ENCODE measurements around the gene DCLK2.

DNA sequence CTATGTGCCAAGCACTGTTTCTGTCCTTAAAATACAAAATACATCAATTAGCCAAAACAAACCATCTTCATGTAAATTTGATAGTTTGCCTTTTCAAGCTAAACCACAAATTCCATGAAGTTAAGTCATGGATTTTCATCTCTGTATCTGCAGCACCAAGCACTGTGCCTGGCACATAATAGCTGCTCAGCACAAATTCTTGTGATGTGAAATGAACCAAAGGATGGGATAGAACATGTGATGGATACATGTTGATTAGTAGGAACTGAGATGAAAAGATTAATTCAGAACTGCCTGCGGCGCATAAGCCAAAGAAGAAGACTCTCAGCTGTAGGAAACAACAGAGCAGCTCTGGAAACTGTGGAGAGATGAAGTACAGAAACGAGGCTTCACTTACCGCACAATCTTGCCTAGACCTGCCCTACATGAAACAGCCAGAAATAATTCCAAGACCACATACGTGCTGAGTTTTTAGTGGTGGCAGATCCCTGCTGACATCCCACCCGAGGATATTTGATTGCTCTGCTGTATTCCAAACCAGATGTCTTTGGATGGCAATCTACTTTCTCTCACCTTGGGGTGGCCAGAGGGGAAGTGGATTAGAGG, 40.9 kb upstream of the DCLK2 start:
- TF ChIP-seq CTCF (IDR thresholded peaks at IDR 0.05): no peak
- TF ChIP-seq EZH2 (IDR thresholded peaks at IDR 0.05; ENCODE audit: borderline replicate concordance, insufficient read depth, low read depth, low read length, poor library complexity, severe bottlenecking): no peak
